Fibroblast of skin of abdomen (primary cell): ENCODE measurements around the gene DCAF5.

Source experiments
- DNase-seq: peaks from one replicate; pipeline ENCODE4 v3.0.0-alpha.2; 2013

The DCAF5 gene

GRCh38 chr14:69139743-69140142 lies 13.2 kb downstream of the DCAF5 start:
- no peak for DNase-seq

DNA sequence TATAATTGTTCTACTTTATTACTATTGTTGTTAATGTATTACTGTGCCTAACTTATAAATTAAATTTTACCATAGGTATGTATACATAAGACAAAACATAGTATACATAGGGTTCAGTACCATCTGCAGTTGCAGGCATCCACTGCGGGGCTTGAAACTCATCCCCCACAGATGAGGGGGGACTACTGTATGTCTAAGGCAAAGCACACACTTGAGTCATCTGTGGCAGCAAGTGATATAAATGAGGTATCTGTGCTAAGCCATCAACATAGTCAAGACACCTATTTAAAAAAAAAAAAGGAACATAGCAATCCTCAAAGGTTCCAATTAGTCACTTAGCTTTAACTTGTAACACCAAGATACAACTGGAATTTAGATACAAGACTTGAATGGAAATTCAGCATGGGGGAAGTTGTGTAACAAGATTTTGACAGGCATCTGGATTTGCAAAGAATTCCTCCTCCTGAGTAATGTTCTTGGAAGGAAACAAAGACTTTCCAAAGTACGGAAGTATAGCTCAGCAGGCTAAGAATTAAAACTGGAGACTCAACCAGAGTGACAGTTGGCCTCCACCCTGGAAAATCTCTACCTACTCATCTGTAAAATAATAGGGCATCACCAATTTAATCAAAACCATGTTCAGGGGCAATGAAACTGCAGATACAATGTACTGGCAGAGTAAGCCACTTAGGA lies 14.9 kb downstream of the DCAF5 start:
- peak; percentile 77 for DNase-seq

DNA sequence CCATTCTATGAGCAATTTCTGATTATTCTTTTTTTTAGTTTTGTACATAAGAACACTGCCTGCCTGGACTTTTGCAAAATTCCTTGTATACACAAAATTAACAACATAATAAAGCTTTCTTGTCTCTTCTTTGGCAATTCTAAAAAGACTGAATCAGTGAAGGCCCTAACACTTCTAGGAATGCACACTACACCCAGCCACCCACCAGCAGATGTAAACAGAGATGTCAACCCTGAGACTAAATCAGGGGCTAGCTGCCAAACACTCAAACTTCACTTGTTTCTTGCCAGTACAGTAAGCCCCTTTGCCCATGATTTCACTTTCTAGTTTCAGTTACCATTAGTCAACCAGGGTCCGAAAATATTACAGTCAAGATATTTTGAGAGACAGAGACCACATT lies 15.5 kb downstream of the DCAF5 start:
- DNase-seq = peak; percentile 16

DNA sequence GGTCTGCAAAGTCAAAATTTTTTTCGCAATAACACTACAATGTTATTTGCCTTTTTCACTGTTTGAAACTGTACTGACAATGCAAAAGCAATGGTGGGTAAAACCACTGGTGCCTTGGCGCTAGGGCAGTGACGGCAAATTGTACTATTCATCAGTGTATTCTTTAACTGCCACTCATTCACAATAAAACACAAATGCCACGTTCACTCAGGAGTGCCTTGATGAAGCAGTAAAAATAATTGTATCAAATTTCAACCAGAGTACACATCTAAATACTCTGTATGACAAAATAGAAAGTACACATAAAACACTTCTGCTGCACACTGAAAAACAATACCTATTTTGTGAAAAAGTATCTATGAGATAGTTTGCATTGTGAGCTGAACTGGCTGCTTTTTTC lies 17.8 kb downstream of the DCAF5 start:
- DNase-seq = no peak

- DNase-seq = peak; percentile 75
Observed at GRCh38 chr14:69133206-69134125, 19.5 kb downstream of the DCAF5 start.

DNA sequence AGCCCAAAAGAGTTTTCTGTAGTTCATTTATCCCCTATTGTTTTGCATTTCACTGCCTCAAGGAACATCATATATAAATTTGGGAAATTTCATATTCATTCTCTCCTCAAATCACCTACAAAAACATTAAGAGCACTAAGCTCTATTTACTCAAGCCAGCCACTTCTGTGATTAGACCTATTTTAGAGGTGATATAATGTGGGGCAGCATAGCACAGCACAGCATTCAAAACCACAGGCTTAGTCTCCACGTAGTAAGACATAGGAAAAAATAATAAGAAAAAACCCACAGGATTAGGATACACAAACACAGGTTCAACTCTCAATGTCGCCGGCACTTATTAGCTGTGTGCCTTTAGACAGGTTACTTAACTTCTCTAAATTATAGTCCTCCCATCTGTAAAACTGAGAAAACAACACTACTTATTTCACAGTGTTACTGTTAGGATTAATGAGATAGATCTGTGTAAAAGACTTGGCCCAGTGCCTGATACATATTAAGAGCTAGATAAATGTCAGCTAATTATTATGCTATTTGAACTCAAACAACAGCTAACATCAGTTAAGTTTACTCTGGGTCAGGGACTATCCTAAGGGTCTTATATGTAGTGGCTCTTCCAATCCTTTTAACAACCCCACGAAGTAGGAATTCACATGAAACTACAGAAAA lies 20.3 kb downstream of the DCAF5 start:
- DNase-seq = peak; percentile 9

DNA sequence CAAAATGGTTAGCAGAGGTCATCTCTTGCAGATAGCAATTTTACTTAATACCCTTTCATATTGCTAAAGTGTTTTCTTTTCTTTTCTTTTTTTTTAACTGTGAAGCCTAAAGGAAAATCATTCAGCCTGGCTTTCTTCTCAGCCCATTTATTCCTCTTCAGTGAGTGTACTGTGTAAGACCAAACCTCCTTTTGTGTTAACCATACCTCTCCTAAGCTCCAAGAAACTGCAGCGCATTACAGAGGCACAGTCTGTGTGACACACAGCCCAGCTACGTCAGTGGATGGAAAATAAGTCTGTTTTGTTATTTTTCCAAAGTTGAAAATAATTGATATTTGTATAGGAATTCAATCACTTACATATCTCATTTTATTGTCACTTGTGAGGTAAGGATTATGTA lies 21.7 kb downstream of the DCAF5 start:
- DNase-seq = no peak

DNA sequence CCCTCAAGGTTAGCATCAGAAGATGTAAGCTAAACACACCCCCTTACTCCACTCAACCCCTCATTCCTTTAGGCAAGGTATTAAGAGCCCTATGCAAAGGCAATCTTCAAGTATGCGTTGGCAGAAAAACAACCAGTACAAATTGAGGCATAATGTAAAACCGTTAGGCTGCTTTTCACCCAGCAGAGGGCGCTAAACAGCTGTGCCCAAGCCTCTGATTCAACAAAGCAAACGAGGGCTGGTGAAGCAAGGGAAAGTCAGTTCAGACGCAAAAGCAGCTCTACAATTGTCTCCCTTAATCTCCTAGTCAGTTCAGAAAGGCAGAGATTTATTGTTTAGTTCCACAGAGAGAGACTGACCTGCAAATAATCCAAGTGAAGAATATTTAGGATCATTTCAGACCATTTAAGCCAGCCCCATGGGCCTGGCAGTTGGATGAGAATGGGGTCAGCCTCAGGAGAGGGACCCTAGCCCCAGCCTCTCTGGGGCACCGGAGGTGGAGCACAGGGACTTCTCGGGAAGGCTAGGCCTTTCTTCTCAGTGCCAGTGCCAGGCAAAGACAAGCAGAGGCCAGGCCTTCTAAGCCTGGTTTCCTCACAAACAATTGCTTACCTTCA lies 23.5 kb downstream of the DCAF5 start:
- peak; percentile 84 for DNase-seq

DNA sequence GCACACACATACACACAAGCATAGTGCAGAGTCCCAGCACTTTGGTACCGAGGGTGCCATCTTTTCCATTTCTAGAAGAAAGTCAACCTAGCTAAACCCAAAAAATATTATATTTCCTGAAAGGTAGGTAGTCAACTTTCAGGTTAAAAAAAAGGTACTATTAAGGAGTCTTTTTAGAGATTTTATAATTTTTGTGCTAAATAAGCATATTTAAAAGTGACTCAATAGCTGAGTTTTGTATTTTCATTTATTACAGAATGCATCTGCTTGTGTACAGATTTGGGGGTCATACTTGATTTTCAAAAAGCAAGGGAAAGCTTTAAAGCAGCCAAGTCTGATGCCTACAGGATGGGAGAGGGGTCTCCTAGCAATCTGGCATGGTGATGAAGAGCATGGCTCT lies 34.6 kb downstream of the DCAF5 start:
- no peak for DNase-seq

DNA sequence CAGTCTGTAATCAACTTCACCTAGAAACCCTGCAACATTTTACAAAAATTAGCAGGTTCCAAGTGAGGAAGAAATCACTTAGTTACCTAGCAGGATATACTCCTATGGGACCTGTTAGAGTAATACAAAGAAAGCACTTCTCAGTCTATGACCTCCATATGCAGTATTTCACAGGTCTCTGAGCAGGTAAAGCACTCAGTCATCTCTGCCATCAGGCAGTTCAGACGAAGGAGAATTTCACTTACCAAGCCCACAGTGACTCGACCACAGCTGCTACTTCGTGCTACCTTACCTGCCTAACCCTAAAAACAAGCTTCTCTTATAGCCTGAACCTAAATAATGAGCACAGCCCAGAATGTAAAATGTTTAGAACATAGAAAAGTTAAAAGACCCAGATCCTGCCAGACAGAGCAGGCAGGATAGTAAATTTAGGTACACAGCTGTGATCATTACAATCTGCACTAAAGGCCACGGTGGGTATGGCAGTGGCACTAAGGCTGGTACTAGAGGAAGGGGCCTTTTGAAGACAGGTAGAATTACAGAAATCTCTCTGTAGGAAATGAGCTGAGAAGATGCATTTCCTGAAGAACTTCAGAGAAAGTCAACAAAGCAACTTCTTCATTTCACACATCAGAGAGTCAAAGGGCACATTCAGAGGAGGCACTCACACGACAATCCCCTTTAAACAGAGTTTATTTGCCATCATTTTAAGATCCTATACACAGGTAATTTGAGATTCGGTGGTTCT lies 35.7 kb downstream of the DCAF5 start:
- no peak for DNase-seq

- no peak for DNase-seq
Observed at GRCh38 chr14:69115407-69116185, 37.3 kb downstream of the DCAF5 start.

DNA sequence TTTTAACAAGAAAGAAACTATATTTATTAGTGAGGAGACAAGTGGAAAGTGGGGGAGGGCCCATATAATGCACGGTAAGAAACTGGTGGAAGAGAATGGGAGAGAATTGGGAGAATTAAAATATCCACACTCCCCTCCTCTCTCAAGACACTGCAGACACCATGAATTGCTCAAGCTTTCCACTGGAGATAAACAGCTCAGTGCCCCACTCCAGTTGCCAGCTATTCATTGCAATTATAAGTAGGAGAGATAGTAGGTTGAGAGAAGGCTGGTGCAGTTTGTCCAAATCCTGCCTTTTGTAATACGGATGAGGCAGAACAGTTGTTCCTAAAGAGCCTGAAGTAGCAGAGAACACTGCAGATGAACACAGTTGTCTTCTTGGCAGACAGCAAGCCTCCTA lies 38.2 kb downstream of the DCAF5 start:
- no peak for DNase-seq

DNA sequence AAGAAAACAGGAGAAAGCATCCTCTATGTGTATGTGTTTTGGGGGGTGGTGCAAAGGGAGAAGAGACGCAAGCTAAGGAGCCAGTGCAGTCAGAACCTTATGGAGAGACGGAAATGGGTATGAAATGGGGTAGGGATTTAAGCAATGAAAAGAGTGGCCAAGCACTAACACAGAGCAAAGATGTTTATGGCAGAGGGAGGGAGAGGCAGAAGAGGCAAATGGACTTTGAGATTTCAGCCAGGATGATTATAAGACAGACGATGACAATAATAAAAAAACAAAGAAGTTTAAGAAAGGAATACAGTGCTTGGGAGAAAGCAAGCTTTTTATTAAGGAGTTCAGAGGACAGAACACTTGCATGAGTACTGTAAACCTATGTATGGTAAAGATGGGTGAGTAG lies 44.6 kb downstream of the DCAF5 start:
- no peak for DNase-seq

DNA sequence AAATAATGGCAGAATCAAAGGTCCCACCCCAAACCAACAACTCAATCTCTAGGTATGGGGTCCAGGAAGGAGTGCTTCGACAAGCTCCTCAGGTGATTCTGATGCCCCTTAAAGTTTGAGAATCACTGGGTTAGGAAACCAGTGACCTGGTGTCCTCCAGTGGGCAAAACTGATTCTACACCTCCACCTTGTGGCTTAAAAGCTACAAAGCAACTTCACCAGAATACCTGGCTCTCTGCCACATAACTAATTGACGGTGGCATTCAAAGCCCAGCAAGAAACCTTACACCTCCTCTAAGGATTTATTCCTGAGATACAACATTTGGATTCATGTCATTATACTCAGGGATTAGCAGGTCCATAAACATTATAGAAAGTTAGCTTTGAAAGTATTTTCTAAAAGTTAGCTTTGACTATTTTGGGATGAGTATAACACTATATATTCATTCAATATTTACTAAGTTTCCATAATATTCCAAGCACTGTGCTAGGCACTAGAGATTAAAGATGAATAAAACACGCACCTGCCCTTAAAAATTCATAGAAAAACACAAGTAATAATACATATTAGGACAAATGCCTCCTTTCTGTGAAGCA lies 45.4 kb downstream of the DCAF5 start:
- peak; percentile 69 for DNase-seq

GRCh38 chr14:69106451-69106850 lies 46.5 kb downstream of the DCAF5 start:
- DNase-seq = no peak

DNA sequence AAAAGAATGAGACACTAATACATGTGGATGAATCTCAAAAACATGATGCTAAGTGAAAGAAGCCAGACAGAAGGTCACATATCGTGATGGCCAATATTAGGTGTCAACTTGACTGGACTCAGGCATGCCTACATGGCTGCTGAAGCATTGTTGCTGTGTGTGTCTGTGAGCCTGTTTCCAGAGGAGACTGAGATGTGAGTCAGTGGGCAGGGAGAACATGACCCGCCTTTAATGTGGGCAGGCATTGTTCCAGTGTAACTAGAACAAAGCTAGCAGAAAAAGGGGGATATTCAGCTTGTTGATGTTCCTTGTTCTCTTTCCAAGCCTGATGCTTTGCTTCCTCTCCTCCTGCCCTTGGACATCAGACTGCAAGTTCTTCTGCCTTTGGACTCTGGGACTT lies 47.6 kb downstream of the DCAF5 start:
- DNase-seq = peak; percentile 40

GRCh38 chr14:69101331-69101826 lies 51.5 kb downstream of the DCAF5 start:
- DNase-seq = peak; percentile 87

GRCh38 chr14:69097974-69098373 lies 54.9 kb downstream of the DCAF5 start:
- no peak for DNase-seq

GRCh38 chr14:69096781-69097475 lies 56.0 kb downstream of the DCAF5 start:
- no peak for DNase-seq

DNA sequence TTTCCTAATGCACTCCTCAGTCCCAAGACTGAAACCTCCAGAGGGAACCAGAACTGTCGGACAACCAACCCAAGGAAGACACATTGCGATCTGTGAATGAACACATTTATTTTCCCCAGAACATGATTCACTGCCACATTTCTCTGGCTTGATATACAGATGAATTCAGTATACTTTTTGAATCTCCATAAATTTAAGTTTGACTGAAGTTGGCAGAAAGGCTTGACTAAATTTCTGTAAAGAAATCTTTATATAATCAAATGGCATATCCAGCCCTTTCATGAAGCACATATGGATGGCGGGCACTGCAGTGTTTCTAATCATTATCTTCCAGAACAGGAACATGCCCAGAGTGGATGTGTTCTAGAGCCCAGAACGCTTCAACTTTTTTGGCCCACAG lies 56.7 kb downstream of the DCAF5 start:
- no peak for DNase-seq
